SK-N-SH treated with all-trans-retinoic acid at 6 μM for 48 hours (cell line): Measurements from ENCODE around the gene PTGR1.

Experiments
- ATAC-seq: fragments of 200-7000 bp; cut with Tn5 transposase; 3 replicates; pipeline ENCODE4 v1.9.1; 2020; ENCODE audit warnings: mild to moderate bottlenecking, moderate library complexity
- BACH2 ChIP-seq: fragments of 250-450 bp; sonication (Bioruptor Pico); IDR thresholded peaks from 2 replicates; pipeline ENCODE4 v1.9.0; 2021; ENCODE audit warnings: mild to moderate bottlenecking, borderline replicate concordance
- CREB5 ChIP-seq: fragments of 250-450 bp; sonication (Bioruptor Pico); IDR thresholded peaks from 2 replicates; pipeline ENCODE4 v1.5.1; 2020; ENCODE audit warnings: low read depth, mild to moderate bottlenecking, moderate library complexity
- CSDC2 ChIP-seq: fragments of 250-450 bp; sonication (Bioruptor Pico); IDR thresholded peaks from 2 replicates; pipeline ENCODE4 v1.5.0; 2020; ENCODE audit warnings: mild to moderate bottlenecking, moderate library complexity
- CSRNP3 ChIP-seq: fragments of 250-450 bp; sonication (Bioruptor Pico); IDR thresholded peaks from 2 replicates; pipeline ENCODE4 v1.5.1; 2021; ENCODE audit warnings: mild to moderate bottlenecking, moderate library complexity
- ESRRG ChIP-seq: fragments of 250-450 bp; sonication (Bioruptor Pico); IDR thresholded peaks from 2 replicates; pipeline ENCODE4 v1.6.1; 2021; ENCODE audit warnings: mild to moderate bottlenecking
- GLIS3 ChIP-seq: fragments of 250-450 bp; sonication (Bioruptor Pico); IDR thresholded peaks from 2 replicates; pipeline ENCODE4 v1.5.0; 2020; ENCODE audit warnings: mild to moderate bottlenecking, moderate library complexity
- OSR1 ChIP-seq: fragments of 250-450 bp; sonication (Bioruptor Pico); IDR thresholded peaks from 2 replicates; pipeline ENCODE4 v1.8.0; 2022; ENCODE audit warnings: moderate library complexity, mild to moderate bottlenecking, inconsistent platforms
- PATZ1 ChIP-seq: fragments of 250-450 bp; sonication (Bioruptor Pico); IDR thresholded peaks from 2 replicates; pipeline ENCODE4 v1.8.0; 2020; ENCODE audit warnings: mild to moderate bottlenecking, moderate library complexity, borderline replicate concordance
- PPARA ChIP-seq: fragments of 250-450 bp; sonication (Bioruptor Pico); IDR thresholded peaks from 2 replicates; pipeline ENCODE4 v1.5.0; 2020; ENCODE audit warnings: mild to moderate bottlenecking, borderline replicate concordance
- RARB ChIP-seq: fragments of 250-450 bp; sonication (Bioruptor Pico); IDR thresholded peaks from 2 replicates; pipeline ENCODE4 v1.8.0; 2021; ENCODE audit warnings: mild to moderate bottlenecking, moderate library complexity
- SNAI2 ChIP-seq: fragments of 250-450 bp; sonication (Bioruptor Pico); IDR thresholded peaks from 2 replicates; pipeline ENCODE4 v1.5.0; 2020; ENCODE audit warnings: mild to moderate bottlenecking, moderate library complexity
- TCF4 ChIP-seq: fragments of 250-450 bp; sonication (Bioruptor Pico); IDR thresholded peaks from 2 replicates; pipeline ENCODE4 v1.8.0; 2021; ENCODE audit warnings: mild to moderate bottlenecking, moderate library complexity, borderline replicate concordance
- TOX ChIP-seq: fragments of 250-450 bp; sonication (Bioruptor Pico); IDR thresholded peaks from 2 replicates; pipeline ENCODE4 v1.8.0; 2021; ENCODE audit warnings: mild to moderate bottlenecking, moderate library complexity, borderline replicate concordance
- TSHZ2 ChIP-seq: fragments of 250-450 bp; sonication (Bioruptor Pico); IDR thresholded peaks from 2 replicates; pipeline ENCODE4 v1.5.0; 2020; ENCODE audit warnings: mild to moderate bottlenecking, moderate library complexity
- ZFP3 ChIP-seq: fragments of 250-450 bp; sonication (Bioruptor Pico); IDR thresholded peaks from 2 replicates; pipeline ENCODE4 v1.5.0; 2020; ENCODE audit warnings: mild to moderate bottlenecking, moderate library complexity
- ZFP30 ChIP-seq: fragments of 450-650 bp; formaldehyde crosslinking; IDR thresholded peaks from 2 replicates; pipeline ENCODE4 v1.5.0; 2022; ENCODE audit warnings: mild to moderate bottlenecking, moderate library complexity
- ZNF565 ChIP-seq: fragments of 450-650 bp; formaldehyde crosslinking; conservative IDR thresholded peaks from 2 replicates; pipeline ENCODE4 v1.5.0; 2020; ENCODE audit warnings: low read depth, mild to moderate bottlenecking, moderate library complexity
- ZNF8 ChIP-seq: fragments of 450-650 bp; formaldehyde crosslinking; IDR thresholded peaks from 2 replicates; pipeline ENCODE4 v1.5.0; 2020; ENCODE audit warnings: mild to moderate bottlenecking, moderate library complexity

Gene PTGR1

GRCh38 chr9:111648066-111648465, 48.6 kb upstream of the PTGR1 start:
- TF ChIP-seq ZFP30 (no peak), GLIS3 (CRISPR knock-in tag) (no peak), ESRRG (CRISPR knock-in tag) (no peak), ZNF565 (CRISPR knock-in tag) (no peak), CSRNP3 (CRISPR knock-in tag) (no peak), ZNF8 (CRISPR knock-in tag) (no peak), TOX (CRISPR knock-in tag) (no peak), TCF4 (CRISPR knock-in tag) (no peak), OSR1 (CRISPR knock-in tag) (no peak), RARB (CRISPR knock-in tag) (no peak)
- TF ChIP-seq, all 23 proteins: peak for 0
- no peak for ATAC-seq

GRCh38 chr9:111646417-111646816, 47.0 kb upstream of the PTGR1 start:
- no peak for ATAC-seq
- TF ChIP-seq TOX (CRISPR knock-in tag) (no peak), SNAI2 (CRISPR knock-in tag) (no peak), CREB5 (CRISPR knock-in tag) (no peak), ZFP3 (CRISPR knock-in tag) (no peak), TCF4 (CRISPR knock-in tag) (no peak), PPARA (no peak), PATZ1 (CRISPR knock-in tag) (no peak), TSHZ2 (no peak), ZNF565 (CRISPR knock-in tag) (no peak), CSRNP3 (CRISPR knock-in tag) (no peak), BACH2 (CRISPR knock-in tag) (no peak), ESRRG (CRISPR knock-in tag) (no peak)
- TF ChIP-seq, all 23 proteins: peak for 0

GRCh38 chr9:111645806-111646205, 46.4 kb upstream of the PTGR1 start:
- no peak for TF ChIP-seq CSDC2
- ATAC-seq: no peak

- ATAC-seq: no peak
- no peak for TF ChIP-seq ZNF565 (CRISPR knock-in tag)
Measured at GRCh38 chr9:111644195-111644772, 44.8 kb upstream of the PTGR1 start.
